Chondrocyte (in vitro differentiated cells): ENCODE data around the gene ARFGEF2. TPM values are rescaled to one million over a fixed set of nuclear protein-coding genes. Genes with fewer than 3 reads are reported as not detected.

Experiments
- DNase-seq: peaks from one replicate; pipeline ENCODE4 v3.0.0; 2021; ENCODE audit warnings: mixed read lengths, low spot score
- H3K27ac Mint-ChIP-seq: one replicate; pipeline ENCODE4 v1.8.0; 2021; ENCODE audit warnings: mild to moderate bottlenecking, moderate library complexity, mixed read lengths; ENCODE audit not compliant: unreplicated experiment
- H3K27me3 Mint-ChIP-seq: 2 replicates; pipeline ENCODE4 v1.8.0; 2021; ENCODE audit warnings: low read depth, mixed read lengths
- H3K36me3 Mint-ChIP-seq: 2 replicates; pipeline ENCODE4 v1.8.0; 2021; ENCODE audit warnings: low read depth, mixed read lengths
- H3K4me1 Mint-ChIP-seq: 2 replicates; pipeline ENCODE4 v1.8.0; 2021; ENCODE audit warnings: low read depth, mild to moderate bottlenecking, mixed read lengths
- H3K4me3 Mint-ChIP-seq: one replicate; pipeline ENCODE4 v1.8.0; 2021; ENCODE audit warnings: mild to moderate bottlenecking, moderate library complexity, mixed read lengths; ENCODE audit not compliant: unreplicated experiment
- H3K9me3 Mint-ChIP-seq: 2 replicates; pipeline ENCODE4 v1.8.0; 2021; ENCODE audit warnings: low read depth, mixed read lengths
- CTCF ChIP-seq: fragments of 200-600 bp; sonication (generic); IDR thresholded peaks from 2 replicates; pipeline ENCODE4 v1.5.0; 2021; ENCODE audit warnings: antibody characterized with exemption, mild to moderate bottlenecking, moderate library complexity
- total RNA-seq: library from RNA; stranded (reverse); gene quantifications from 3 replicates; pipeline ENCODE4 v1.2.1, GENCODE V29; 2021

The ARFGEF2 gene
- total RNA-seq, 1 donor from 2014 or later, result 31.8 TPM

- Mint-ChIP-seq H3K36me3 (peaks cover 37% of the 10 kb centered on the region), H3K27ac (no peak overlapping the region), H3K9me3 (no peaks in the 10 kb centered on the region), H3K4me3 (no peak overlapping the region), H3K4me1 (no peaks in the 10 kb centered on the region), H3K27me3 (no peaks in the 10 kb centered on the region)
- TF ChIP-seq CTCF, result no peak
- DNase-seq, result no peak
Observed at GRCh38 chr20:48951646-48952045, 30.1 kb downstream of the ARFGEF2 start.

- peaks cover 38% of the 10 kb centered on the region for H3K36me3 Mint-ChIP-seq
- no peaks in the 10 kb centered on the region for H3K9me3 Mint-ChIP-seq
- no peaks in the 10 kb centered on the region for H3K27me3 Mint-ChIP-seq
- no peak overlapping the region for H3K27ac Mint-ChIP-seq
- H3K4me3 Mint-ChIP-seq, result no peak overlapping the region
- TF ChIP-seq CTCF, result no peak
- DNase-seq, result no peak
- peaks cover 8% of the 10 kb centered on the region for H3K4me1 Mint-ChIP-seq
Observed at GRCh38 chr20:48952656-48953055, 31.1 kb downstream of the ARFGEF2 start.

GRCh38 chr20:48953653-48954052 is 32.1 kb downstream of the ARFGEF2 start:
- H3K4me3 Mint-ChIP-seq, result no peak overlapping the region
- H3K27ac Mint-ChIP-seq, result no peak overlapping the region
- DNase-seq, result no peak
- peaks cover 11% of the 10 kb centered on the region for H3K4me1 Mint-ChIP-seq
- no peak for TF ChIP-seq CTCF
- no peaks in the 10 kb centered on the region for H3K9me3 Mint-ChIP-seq
- H3K27me3 Mint-ChIP-seq, result no peaks in the 10 kb centered on the region
- H3K36me3 Mint-ChIP-seq, result peaks cover 36% of the 10 kb centered on the region

- Mint-ChIP-seq H3K36me3 (peaks cover 37% of the 10 kb centered on the region), H3K27ac (no peak overlapping the region), H3K4me1 (peaks cover 11% of the 10 kb centered on the region), H3K4me3 (no peak overlapping the region), H3K9me3 (no peaks in the 10 kb centered on the region), H3K27me3 (no peaks in the 10 kb centered on the region)
- TF ChIP-seq CTCF, result no peak
- no peak for DNase-seq
Observed at GRCh38 chr20:48956052-48956451, 34.5 kb downstream of the ARFGEF2 start.

- Mint-ChIP-seq H3K27ac (peak overlapping the region; percentile 71), H3K9me3 (no peaks in the 10 kb centered on the region), H3K36me3 (peaks cover 34% of the 10 kb centered on the region), H3K27me3 (no peaks in the 10 kb centered on the region), H3K4me1 (peaks cover 11% of the 10 kb centered on the region), H3K4me3 (no peak overlapping the region)
- no peak for DNase-seq
- TF ChIP-seq CTCF, result no peak
Observed at GRCh38 chr20:48957053-48957481, 35.6 kb downstream of the ARFGEF2 start.
